GM13977 (cell line): Measurements from ENCODE around the gene CD200R1L.

Experiments used
- DNase-seq: peaks from one replicate; pipeline ENCODE4 v3.0.0; 2012; ENCODE audit warnings: low spot score
- CTCF ChIP-seq: IDR thresholded peaks from 2 replicates; pipeline ENCODE4 v1.5.1; 2012; ENCODE audit warnings: mild to moderate bottlenecking, control low read depth; ENCODE audit not compliant: insufficient read depth; ENCODE audit errors: extremely low read depth, missing control alignments
- in situ Hi-C: fragments of 300-500 bp; cut with MboI; formaldehyde crosslinking; loops from one replicate; pipeline ENCODE4 v1.12.0; 2022; ENCODE audit warnings: low sequenced_read_pairs, low pct_unique_long_range_greater_than_20kb, mixed read lengths, inconsistent platforms; ENCODE audit not compliant: unreplicated experiment

Gene CD200R1L

GRCh38 chr3:112773864-112774263, 72.8 kb downstream of the CD200R1L start:
- in situ Hi-C loops = no loop called here
- no peak for DNase-seq

GRCh38 chr3:112770951-112771350, 75.7 kb downstream of the CD200R1L start:
- TF ChIP-seq CTCF = no peak
- DNase-seq = no peak
- in situ Hi-C loops = no loop called here

More at GRCh38 chr3:112773864-112774263, 72.8 kb downstream of the CD200R1L start:
- no peak for TF ChIP-seq CTCF

- in situ Hi-C loops = no loop called here
- no peak for TF ChIP-seq CTCF
- no peak for DNase-seq
Measured at GRCh38 chr3:112770032-112770626, 76.5 kb downstream of the CD200R1L start.

GRCh38 chr3:112769286-112769978, 77.2 kb downstream of the CD200R1L start:
- in situ Hi-C loops = no loop called here
- no peak for DNase-seq
- no peak for TF ChIP-seq CTCF

- in situ Hi-C loops = no loop called here
- no peak for DNase-seq
- TF ChIP-seq CTCF = no peak
Measured at GRCh38 chr3:112767777-112768176, 78.9 kb downstream of the CD200R1L start.

- no peak for TF ChIP-seq CTCF
- in situ Hi-C loops = no loop called here
- DNase-seq = peak; percentile 27
Measured at GRCh38 chr3:112767177-112767576, 79.5 kb downstream of the CD200R1L start.
